GM12878 (cell line): ENCODE measurements around the gene ZNF532. TPM values are rescaled to one million over a fixed set of nuclear protein-coding genes. Genes with fewer than 3 reads are reported as not detected.

Source experiments
- ATAC-seq: fragments of 200-7000 bp; cut with Tn5 transposase; 3 replicates; pipeline ENCODE4 v1.9.1; 2020; ENCODE audit warnings: mild to moderate bottlenecking, moderate library complexity
- BruUV-seq: library from RNA; stranded (reverse); fragments of 400-500 nt; replicated peaks from 2 replicates; lab custom pipeline; 2021; lab: Mats Ljungman, UMichigan
- CTCF ChIA-PET: fragments of 300-600 bp; sonication (Branson Sonifier 250); formaldehyde crosslinking; extraction: SDS; loops from one replicate; lab custom pipeline; 2021; ENCODE audit warnings: inconsistent platforms; lab: Yijun Ruan, JAX
- POLR2A ChIA-PET: fragments of 350-600 bp; formaldehyde crosslinking; extraction: SDS; loops from one replicate; lab custom pipeline; 2021; ENCODE audit warnings: inconsistent platforms; lab: Charles Lee
- RAD21 ChIA-PET: fragments of 300-600 bp; sonication (Branson Sonifier 250); formaldehyde crosslinking; loops from one replicate; lab custom pipeline; 2023; ENCODE audit warnings: antibody characterized with exemption; ENCODE audit not compliant: unreplicated experiment; lab: Charles Lee
- SMC1A ChIA-PET: fragments of 300-600 bp; sonication (Branson Sonifier 250); formaldehyde crosslinking; loops from one replicate; lab custom pipeline; 2023; ENCODE audit not compliant: unreplicated experiment, uncharacterized antibody; lab: Charles Lee
- DNase-seq: peaks from one replicate; pipeline ENCODE4 v3.0.0-alpha.2; 2011; ENCODE audit warnings: low read depth, low spot score
- FAIRE-seq: peaks from 3 replicates; lab custom pipeline; 2011; peaks lifted over from hg19 to GRCh38; lab: Jason Lieb, UNC
- H2AFZ ChIP-seq: 2 replicates; pipeline ENCODE4 v1.6.0; 2011; ENCODE audit warnings: low read depth, low read length, control low read depth; ENCODE audit not compliant: control insufficient read depth
- H3K27ac ChIP-seq: 2 replicates; pipeline ENCODE4 v1.5.1; 2011; ENCODE audit warnings: control low read depth; ENCODE audit not compliant: control insufficient read depth, insufficient read depth
- H3K27me3 ChIP-seq, 2 experiments: replicated peaks in 1 of 2; 2 replicates each; pipeline versions ENCODE4 v1.6.0 to v1.6.1; 2011; ENCODE audit warnings: low read length in 1 of 2; ENCODE audit not compliant: control insufficient read depth in 2 of 2, insufficient read depth in 2 of 2
- H3K36me3 ChIP-seq, 2 experiments: 2 replicates each; pipeline ENCODE4 v1.5.1; 2011; ENCODE audit warnings: low read length in 1 of 2; ENCODE audit not compliant: control insufficient read depth in 2 of 2, insufficient read depth in 2 of 2
- H3K4me1 ChIP-seq: 2 replicates; pipeline ENCODE4 v1.6.1; 2011; ENCODE audit warnings: mild to moderate bottlenecking, low read length, moderate library complexity, mixed read lengths; ENCODE audit not compliant: control insufficient read depth, insufficient read depth
- H3K4me2 ChIP-seq: 2 replicates; pipeline ENCODE4 v1.6.0; 2011; ENCODE audit warnings: control low read depth; ENCODE audit not compliant: control insufficient read depth, insufficient read depth
- H3K4me3 ChIP-seq: fragments of 200-600 bp; sonication (generic); 2 replicates; pipeline ENCODE4 v1.5.1; 2016
- H3K79me2 ChIP-seq: 2 replicates; pipeline ENCODE4 v1.6.0; 2011; ENCODE audit warnings: low read length; ENCODE audit not compliant: control insufficient read depth, insufficient read depth
- H3K9ac ChIP-seq: 2 replicates; pipeline ENCODE4 v1.8.0; 2011; ENCODE audit warnings: low read length, control low read depth, mixed read lengths; ENCODE audit not compliant: control insufficient read depth, insufficient read depth
- H3K9me3 ChIP-seq: replicated peaks from 3 replicates; pipeline ENCODE4 v1.5.1; 2011; ENCODE audit warnings: mild to moderate bottlenecking, low read length; ENCODE audit not compliant: control insufficient read depth, insufficient read depth
- H4K20me1 ChIP-seq: 2 replicates; pipeline ENCODE4 v1.6.0; 2011; ENCODE audit not compliant: control insufficient read depth, insufficient read depth
- LARP7 ChIP-seq: fragments of 450-650 bp; IDR thresholded peaks from 2 replicates; pipeline ENCODE4 v1.6.1; 2017; ENCODE audit warnings: mild to moderate bottlenecking
- NFIC ChIP-seq: IDR thresholded peaks from 2 replicates; pipeline ENCODE4 v1.6.1; 2012; ENCODE audit warnings: low read depth, mild to moderate bottlenecking, inconsistent platforms, low read length, moderate library complexity
- NR2C1 ChIP-seq: fragments of 450-650 bp; IDR thresholded peaks from 2 replicates; pipeline ENCODE4 v1.6.1; 2017; ENCODE audit warnings: antibody characterized with exemption, mild to moderate bottlenecking, moderate library complexity
- PML ChIP-seq: IDR thresholded peaks from 2 replicates; pipeline ENCODE4 v1.6.1; 2012; ENCODE audit warnings: low read length, inconsistent platforms
- POLR2AphosphoS2 ChIP-seq: IDR thresholded peaks from 2 replicates; pipeline ENCODE4 v1.6.1; 2011; ENCODE audit warnings: low read depth, mild to moderate bottlenecking, low read length, improper control_type of control experiment, moderate library complexity
- POLR2AphosphoS5 ChIP-seq: IDR thresholded peaks from 2 replicates; pipeline ENCODE4 v1.6.1; 2011; ENCODE audit warnings: mild to moderate bottlenecking, low read length, inconsistent platforms
- TAF1 ChIP-seq: IDR thresholded peaks from 2 replicates; pipeline ENCODE4 v1.6.1; 2011; ENCODE audit warnings: mild to moderate bottlenecking, low read depth, low read length, borderline replicate concordance
- ZBTB11 ChIP-seq: fragments of 450-650 bp; formaldehyde crosslinking; IDR thresholded peaks from 2 replicates; pipeline ENCODE4 v1.5.0; 2022; ENCODE audit warnings: mild to moderate bottlenecking, missing genetic modification characterization
- ZBTB40 ChIP-seq: fragments of 450-650 bp; IDR thresholded peaks from 2 replicates; pipeline ENCODE4 v1.6.1; 2016; ENCODE audit warnings: mild to moderate bottlenecking, moderate library complexity, borderline replicate concordance
- WGBS: methylation state at CpG from one replicate; pipeline ENCODE4 v1.1.6; 2016; ENCODE audit warnings: low lambda C conversion rate; ENCODE audit not compliant: insufficient replicate concordance, insufficient coverage; ENCODE audit errors: missing lambda C conversion rate; 5-methylcytosine and 5-hydroxymethylcytosine counted together
- in situ Hi-C: fragments of 300-500 bp; cut with MboI; formaldehyde crosslinking; loops from 9 replicates; pipeline ENCODE4 v1.14.3; 2018; ENCODE audit warnings: mixed read lengths
- intact Hi-C: fragments of 100-400 bp; cut with micrococcal nuclease; formaldehyde crosslinking; loops from one replicate; pipeline ENCODE4 v1.14.2; 2022; ENCODE audit not compliant: unreplicated experiment
- polyA plus RNA-seq, 11 experiments: library from polyadenylated mRNA; depleted of rRNA in 4 of 11; unstranded in 6 of 11; stranded (reverse) in 5 of 11; fragments of >200 nt; fragmentation: Nextera tagmentation in 4 of 11; fragmentation: Illumina TruSeq in 1 of 11; extraction: Ambion mirVana in 4 of 11; extraction: Trizol in 1 of 11; gene quantifications; 1 replicate in 1 of 11; 2 replicates in 10 of 11; pipeline versions ENCODE4 v1.2.1 to v1.2.3, GENCODE V29; 2011 to 2016; ENCODE audit warnings: inconsistent platforms in 2 of 11, missing spikeins in 2 of 11, low read depth in 1 of 11
- total RNA-seq, 4 experiments: library from RNA; depleted of rRNA in 3 of 4; stranded (reverse); fragments of >200 nt in 3 of 4; fragmentation: Illumina TruSeq in 1 of 4; extraction: Trizol in 1 of 4; gene quantifications; 2 replicates each; pipeline versions ENCODE4 v1.2.1 to v1.2.3, GENCODE V29; 2013 to 2021

The ZNF532 gene
- total and polyA plus RNA-seq, 10 of the 15 experiments (the other 5 are each of a cell fraction or from before 2014, with no cell fraction given) = 0.44 to 3.4 (median 1.4) TPM

GRCh38 chr18:58894930-58895329 lies 30.3 kb downstream of the ZNF532 start:
- Histone ChIP-seq H3K27me3 (no peaks in the 10 kb centered on the region), H4K20me1 (no peaks in the 10 kb centered on the region), H3K4me2 (no peak overlapping the region), H3K4me1 (peaks cover 12% of the 10 kb centered on the region), H3K27ac (no peak overlapping the region), H3K9ac (no peak overlapping the region), H3K4me3 (no peak overlapping the region), H3K79me2 (no peaks in the 10 kb centered on the region), H3K9me3 (no peaks in the 10 kb centered on the region; the same call in 2 of the 3 replicates), H3K36me3 (no peaks in the 10 kb centered on the region), H2AFZ (no peak overlapping the region)
- TF ChIP-seq LARP7 (no peak), POLR2AphosphoS2 (no peak), NFIC (no peak), TAF1 (no peak)
- DNase-seq = no peak
- ChIA-PET SMC1A (interaction anchor here (1.8 to 2.4 kb wide), 2 partner anchors 17 to 162 kb away, joined by 5 to 8 read pairs; no protein-coding TSS in a partner anchor), RAD21 (interaction anchor here (1.7 kb wide), 1 partner anchor 17 kb away, joined by 3 read pairs; no protein-coding TSS in a partner anchor), CTCF (no interaction called here), POLR2A (no interaction called here)
- in situ Hi-C loops (no loop called here), intact Hi-C loops (no loop called here)
- WGBS = 84% methylated on average over 6 of the region's 6 CpGs
- no peak for ATAC-seq
- FAIRE-seq = no peak
- no TSS peak for BruUV-seq

- BruUV-seq = no TSS peak
- no peak overlapping the region for H3K9ac ChIP-seq
- H3K79me2 ChIP-seq = no peaks in the 10 kb centered on the region; the same call in 1 of the 2 replicates
- H3K27me3 ChIP-seq = no peaks in the 10 kb centered on the region
- intact Hi-C loops = no loop called here
- H3K27ac ChIP-seq = no peak overlapping the region
- DNase-seq (no peak), ATAC-seq (no peak), FAIRE-seq (no peak)
- H3K36me3 ChIP-seq = no peaks in the 10 kb centered on the region
- no peaks in the 10 kb centered on the region; the same call in 2 of the 3 replicates for H3K9me3 ChIP-seq
- no peaks in the 10 kb centered on the region for H4K20me1 ChIP-seq
- H3K4me1 ChIP-seq = peaks cover 12% of the 10 kb centered on the region
- no peak overlapping the region for H3K4me2 ChIP-seq
- H2AFZ ChIP-seq = no peak overlapping the region
- ChIA-PET POLR2A (no interaction called here), SMC1A (interaction anchor here (1.8 to 2.4 kb wide), 2 partner anchors 16 to 161 kb away, joined by 5 to 8 read pairs; no protein-coding TSS in a partner anchor), CTCF (no interaction called here), RAD21 (interaction anchor here (1.0 to 1.7 kb wide), 2 partner anchors 16 to 110 kb away, joined by 3 read pairs; no protein-coding TSS in a partner anchor)
- H3K4me3 ChIP-seq = no peak overlapping the region
- in situ Hi-C loops = no loop called here
- WGBS = 65% methylated on average over 6 of the region's 6 CpGs
- TF ChIP-seq PML (no peak), POLR2AphosphoS5 (no peak), ZBTB40 (no peak), ZBTB11 (CRISPR knock-in tag) (no peak), NR2C1 (no peak)
Observed at GRCh38 chr18:58895385-58895784, 30.7 kb downstream of the ZNF532 start.
